H9 (cell line): ENCODE data around the gene WBP1L. TPM values are rescaled to one million over a fixed set of nuclear protein-coding genes. Genes with fewer than 3 reads are reported as not detected.
A peak's percentile ranks its signal among the peaks of the same experiment; 100 is the strongest.

Experiments
- DNase-seq: peaks from one replicate; pipeline ENCODE4 v3.0.0-alpha.2; 2017
- H2AFZ ChIP-seq: one replicate; pipeline ENCODE4 v1.6.1; 2013; ENCODE audit warnings: mild to moderate bottlenecking, low read length, control low read depth, moderate library complexity
- H2AK5ac ChIP-seq: 2 replicates; pipeline ENCODE4 v1.6.1; 2013; ENCODE audit warnings: low read length, control low read depth, mixed read lengths; ENCODE audit not compliant: insufficient read length
- H2BK120ac ChIP-seq: one replicate; pipeline ENCODE4 v1.6.1; 2013; ENCODE audit warnings: low read depth, mild to moderate bottlenecking, low read length, control low read depth, inconsistent platforms; ENCODE audit not compliant: poor library complexity, severe bottlenecking
- H2BK12ac ChIP-seq: 2 replicates; pipeline ENCODE4 v1.6.1; 2013; ENCODE audit warnings: low read length, control low read depth, mixed read lengths, low read depth; ENCODE audit not compliant: insufficient read length
- H2BK15ac ChIP-seq: 2 replicates; pipeline ENCODE4 v1.6.1; 2013; ENCODE audit warnings: low read depth, low read length, control low read depth
- H2BK20ac ChIP-seq: one replicate; pipeline ENCODE4 v1.6.1; 2013; ENCODE audit warnings: low read depth, mild to moderate bottlenecking, low read length, control low read depth, inconsistent platforms; ENCODE audit not compliant: poor library complexity, severe bottlenecking
- H2BK5ac ChIP-seq: 2 replicates; pipeline ENCODE4 v1.6.1; 2013; ENCODE audit warnings: low read length, control low read depth, mixed read lengths; ENCODE audit not compliant: insufficient read length
- H3K14ac ChIP-seq: 2 replicates; pipeline ENCODE4 v1.6.1; 2013; ENCODE audit warnings: low read length, control low read depth; ENCODE audit not compliant: insufficient read depth
- H3K18ac ChIP-seq: 2 replicates; pipeline ENCODE4 v1.6.1; 2013; ENCODE audit warnings: low read depth, mild to moderate bottlenecking, mixed read lengths, low read length, control low read depth; ENCODE audit not compliant: insufficient read length
- H3K23ac ChIP-seq: 2 replicates; pipeline ENCODE4 v1.6.1; 2013; ENCODE audit warnings: low read length, control low read depth, mixed read lengths, low read depth; ENCODE audit not compliant: insufficient read length
- H3K23me2 ChIP-seq: 2 replicates; pipeline ENCODE4 v1.6.1; 2013; ENCODE audit warnings: low read depth, mild to moderate bottlenecking, mixed read lengths, low read length, control low read depth; ENCODE audit not compliant: insufficient read length, poor library complexity, severe bottlenecking
- H3K27ac ChIP-seq: 2 replicates; pipeline ENCODE4 v1.5.1; 2013; ENCODE audit warnings: low read length, control low read depth, mixed read lengths, low read depth; ENCODE audit not compliant: insufficient read length
- H3K27me3 ChIP-seq: 2 replicates; pipeline ENCODE4 v1.6.1; 2013; ENCODE audit warnings: low read length, control low read depth, inconsistent platforms; ENCODE audit not compliant: insufficient read depth
- H3K4ac ChIP-seq: 2 replicates; pipeline ENCODE4 v1.6.1; 2013; ENCODE audit warnings: low read depth, mild to moderate bottlenecking, control low read depth, inconsistent platforms, low read length, moderate library complexity
- H3K4me1 ChIP-seq: 2 replicates; pipeline ENCODE4 v1.6.1; 2013; ENCODE audit warnings: low read length, control low read depth, inconsistent platforms; ENCODE audit not compliant: insufficient read depth
- H3K4me2 ChIP-seq: 2 replicates; pipeline ENCODE4 v1.6.1; 2013; ENCODE audit warnings: low read length, control low read depth, mixed read lengths; ENCODE audit not compliant: insufficient read length, insufficient read depth
- H3K56ac ChIP-seq: 2 replicates; pipeline ENCODE4 v1.6.1; 2013; ENCODE audit warnings: low read depth, mild to moderate bottlenecking, mixed read lengths, low read length, control low read depth; ENCODE audit not compliant: insufficient read length
- H3K79me1 ChIP-seq: 2 replicates; pipeline ENCODE4 v1.6.1; 2013; ENCODE audit warnings: low read depth, mild to moderate bottlenecking, moderate library complexity, low read length, control low read depth, inconsistent platforms; ENCODE audit not compliant: insufficient read depth, poor library complexity, severe bottlenecking
- H3K79me2 ChIP-seq: 2 replicates; pipeline ENCODE4 v1.6.1; 2013; ENCODE audit warnings: low read length, control low read depth, inconsistent platforms; ENCODE audit not compliant: insufficient read depth
- H3K9ac ChIP-seq: 2 replicates; pipeline ENCODE4 v1.6.1; 2013; ENCODE audit warnings: low read length, control low read depth, mixed read lengths; ENCODE audit not compliant: insufficient read length; ENCODE audit errors: extremely low read depth
- H3K9me3 ChIP-seq: one replicate; pipeline ENCODE4 v1.6.1; 2013; ENCODE audit warnings: low read depth, low read length, inconsistent platforms; ENCODE audit not compliant: control insufficient read depth
- H3T11ph ChIP-seq: one replicate; pipeline ENCODE4 v1.6.1; 2013; ENCODE audit warnings: mild to moderate bottlenecking, low read length, control low read depth, inconsistent platforms
- H4K20me1 ChIP-seq: one replicate; pipeline ENCODE4 v1.6.1; 2013; ENCODE audit not compliant: control insufficient read depth, insufficient read length, insufficient read depth
- H4K5ac ChIP-seq: 2 replicates; pipeline ENCODE4 v1.6.1; 2013; ENCODE audit warnings: low read depth, mild to moderate bottlenecking, mixed read lengths, low read length, control low read depth; ENCODE audit not compliant: insufficient read length
- H4K8ac ChIP-seq: replicated peaks from 2 replicates; pipeline ENCODE4 v1.6.1; 2013; ENCODE audit warnings: low read length, control low read depth, mixed read lengths, low read depth; ENCODE audit not compliant: insufficient read length
- H4K91ac ChIP-seq: 2 replicates; pipeline ENCODE4 v1.6.1; 2013; ENCODE audit warnings: low read depth, mild to moderate bottlenecking, moderate library complexity, mixed read lengths, low read length, control low read depth; ENCODE audit not compliant: insufficient read length
- H3K27ac Mint-ChIP-seq, 3 experiments: 2 replicates in 2 of 3; 3 replicates in 1 of 3; pipeline ENCODE4 v1.8.0; 2020 to 2021; ENCODE audit warnings: mixed read lengths in 3 of 3, mild to moderate bottlenecking in 1 of 3, moderate library complexity in 1 of 3
- H3K27me3 Mint-ChIP-seq: 2 replicates; pipeline ENCODE4 v1.8.0; 2021; ENCODE audit warnings: low read depth, mild to moderate bottlenecking, moderate library complexity, mixed read lengths
- H3K36me3 Mint-ChIP-seq, 3 experiments: 2 replicates in 2 of 3; 3 replicates in 1 of 3; pipeline ENCODE4 v1.8.0; 2020 to 2021; ENCODE audit warnings: low read depth in 3 of 3, mixed read lengths in 3 of 3; ENCODE audit not compliant: insufficient read depth in 1 of 3
- H3K4me1 Mint-ChIP-seq, 2 experiments: 2 replicates each; pipeline ENCODE4 v1.8.0; 2020; ENCODE audit warnings: mixed read lengths in 2 of 2
- H3K4me3 Mint-ChIP-seq, 2 experiments: 2 replicates in 1 of 2; 3 replicates in 1 of 2; pipeline ENCODE4 v1.8.0; 2020 to 2021; ENCODE audit warnings: mild to moderate bottlenecking in 2 of 2, mixed read lengths in 2 of 2, moderate library complexity in 1 of 2
- H3K9me3 Mint-ChIP-seq, 2 experiments: 2 replicates in 1 of 2; 3 replicates in 1 of 2; pipeline ENCODE4 v1.8.0; 2020; ENCODE audit warnings: mild to moderate bottlenecking in 2 of 2, mixed read lengths in 2 of 2, moderate library complexity in 1 of 2
- CTCF ChIP-seq: fragments of 200-600 bp; sonication (generic); conservative IDR thresholded peaks from 3 replicates; pipeline ENCODE4 v1.8.0; 2021; ENCODE audit warnings: antibody characterized with exemption, mild to moderate bottlenecking
- WGBS: extraction: QIAGEN DNeasy Blood & Tissue Kit; methylation state at CpG from one replicate; pipeline ENCODE4 v1.1.7; 2013; ENCODE audit warnings: missing lambda C conversion rate, low lambda C conversion rate, mixed read lengths; ENCODE audit not compliant: insufficient read length; ENCODE audit errors: extremely low coverage; 5-methylcytosine and 5-hydroxymethylcytosine counted together
- total RNA-seq: library from RNA; stranded (reverse); gene quantifications from 2 replicates; pipeline ENCODE4 v1.2.1, GENCODE V29; 2021

Gene WBP1L
- total RNA-seq, 1 experiment from 2014 or later: 23.8 TPM

DNA sequence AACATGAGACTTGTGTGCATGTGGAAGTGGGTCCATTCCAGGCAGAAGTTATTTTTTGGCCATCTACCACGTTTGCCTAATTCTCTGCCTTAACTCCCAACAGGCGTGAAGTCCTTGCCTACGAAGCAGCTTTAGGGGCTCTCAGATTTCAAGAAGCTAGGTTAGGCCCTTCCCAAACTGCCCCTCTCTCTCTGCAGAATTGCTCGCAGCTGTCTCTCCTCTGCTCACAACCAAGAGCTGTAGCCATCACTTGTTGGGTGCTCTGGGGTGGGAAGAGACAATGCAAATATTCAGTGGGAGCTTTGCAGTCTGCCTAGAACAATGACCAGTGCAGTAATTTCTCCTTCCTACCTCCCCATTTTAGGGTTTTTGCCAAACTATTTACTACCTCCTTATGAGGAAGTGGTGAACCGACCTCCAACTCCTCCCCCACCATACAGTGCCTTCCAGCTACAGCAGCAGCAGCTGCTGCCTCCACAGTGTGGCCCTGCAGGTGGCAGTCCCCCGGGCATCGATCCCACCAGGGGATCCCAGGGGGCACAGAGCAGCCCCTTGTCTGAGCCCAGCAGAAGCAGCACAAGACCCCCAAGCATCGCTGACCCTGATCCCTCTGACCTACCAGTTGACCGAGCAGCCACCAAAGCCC lies 68.6 kb downstream of the WBP1L start:
- DNase-seq: no peak
- H2BK15ac ChIP-seq: no peak overlapping the region
- H2BK120ac ChIP-seq: no peak overlapping the region
- no peak overlapping the region for H4K91ac ChIP-seq
- no peak overlapping the region for H3K14ac ChIP-seq
- peak overlapping the region in 2 of 3 experiments; percentile 55 to 64; a peak in 2 of 7 replicates for H3K27ac Mint-ChIP-seq
- WGBS: no CpG with 5 or more reads among the region's 9 CpGs
- peaks cover 6% of the 10 kb centered on the region for H3K4me1 ChIP-seq
- H3K9ac ChIP-seq: no peak overlapping the region
- H2BK12ac ChIP-seq: no peak overlapping the region
- no peak overlapping the region for H3K4me3 Mint-ChIP-seq
- H3K9me3 Mint-ChIP-seq: no peaks in the 10 kb centered on the region
- H2BK5ac ChIP-seq: no peak overlapping the region
- no peak overlapping the region for H3K4ac ChIP-seq
- H3K9me3 ChIP-seq: no peaks in the 10 kb centered on the region
- no peak overlapping the region for H2AFZ ChIP-seq
- no peak overlapping the region for H3K23ac ChIP-seq
- no peaks in the 10 kb centered on the region for H3K23me2 ChIP-seq
- no peak overlapping the region for H2BK20ac ChIP-seq
- H3K36me3 Mint-ChIP-seq: peaks cover 0 to 33% (median 17%) of the 10 kb centered on the region in 3 experiments; a peak in 5 of 7 replicates
- no peak overlapping the region for H3K18ac ChIP-seq
- H4K5ac ChIP-seq: no peak overlapping the region
- H3K4me1 Mint-ChIP-seq: peaks cover 21 to 28% of the 10 kb centered on the region in 2 experiments
- H3K79me1 ChIP-seq: no peaks in the 10 kb centered on the region
- H3K56ac ChIP-seq: no peak overlapping the region
- H3K27me3 Mint-ChIP-seq: no peaks in the 10 kb centered on the region
- no peaks in the 10 kb centered on the region for H3K79me2 ChIP-seq
- TF ChIP-seq CTCF: no peak
- no peak overlapping the region for H4K8ac ChIP-seq
- H4K20me1 ChIP-seq: no peaks in the 10 kb centered on the region
- H2AK5ac ChIP-seq: no peak overlapping the region
- H3T11ph ChIP-seq: no peak overlapping the region
- H3K4me2 ChIP-seq: no peak overlapping the region
- H3K27me3 ChIP-seq: no peaks in the 10 kb centered on the region
- no peak overlapping the region for H3K27ac ChIP-seq
